Psoas muscle (tissue), 8 donors: ENCODE results near the gene XIRP2. TPM values are rescaled to one million over a fixed set of nuclear protein-coding genes. Genes with fewer than 3 reads are reported as not detected.

Experiments used
- ATAC-seq, 4 donors: fragments of 200-7000 bp; cut with Tn5 transposase; one replicate each; pipeline ENCODE4 v1.9.1; 2020; ENCODE audit warnings: moderate library complexity in 3 of 4, mild to moderate bottlenecking in 2 of 4
- DNase-seq, 2 donors: peaks; one replicate each; pipeline ENCODE4 v3.0.0-alpha.2; 2020
- H3K27ac ChIP-seq: fragments of 200-600 bp; one replicate; pipeline ENCODE4 v1.8.0; 2022
- H3K27me3 ChIP-seq, 3 donors: fragments of 200-600 bp in 1 of 3; one replicate each; pipeline versions ENCODE4 v1.6.1 to v1.8.0; 2013 to 2022; ENCODE audit warnings: low read length in 2 of 3, mild to moderate bottlenecking in 2 of 3, moderate library complexity in 1 of 3; ENCODE audit not compliant: insufficient read depth in 3 of 3
- H3K36me3 ChIP-seq, 2 donors: fragments of 200-600 bp in 1 of 2; one replicate each; pipeline versions ENCODE4 v1.6.1 to v1.8.0; 2013 to 2022; ENCODE audit warnings: low read depth in 1 of 2, mild to moderate bottlenecking in 1 of 2, moderate library complexity in 1 of 2; ENCODE audit not compliant: insufficient read depth in 1 of 2
- H3K4me1 ChIP-seq: fragments of 200-600 bp; one replicate; pipeline ENCODE4 v1.8.0; 2022
- H3K4me3 ChIP-seq: fragments of 200-600 bp; one replicate; pipeline ENCODE4 v1.8.0; 2022; ENCODE audit warnings: mild to moderate bottlenecking
- H3K9me3 ChIP-seq: fragments of 200-600 bp; one replicate; pipeline ENCODE4 v1.8.0; 2022
- CTCF ChIP-seq: fragments of 200-600 bp; IDR thresholded peaks from one replicate; pipeline ENCODE4 v1.8.0; 2022; ENCODE audit warnings: antibody characterized with exemption
- WGBS, 3 donors: extraction: QIAGEN DNeasy Blood & Tissue Kit; methylation state at CpG; one replicate each; pipeline versions ENCODE4 v1.1.6 to v1.1.7; 2013; 5-methylcytosine and 5-hydroxymethylcytosine counted together
- intact Hi-C, 2 donors: fragments of 100-400 bp; cut with DNase I; formaldehyde crosslinking; loops; one replicate each; pipeline versions ENCODE4 v1.11.0 to v1.14.2; 2022
- polyA plus RNA-seq, 3 donors: library from polyadenylated mRNA; stranded (reverse); fragments of 200-250 nt; gene quantifications; one replicate each; pipeline ENCODE4 v1.2.3, GENCODE V29; 2013
- total RNA-seq, 4 donors: library from RNA; stranded (reverse); fragmentation: NEBNext Ultra II Directional in 2 of 4; extraction: Animal tissue kit (Norgen Biotek cat#: 25700) in 2 of 4; gene quantifications; one replicate each; pipeline versions ENCODE4 v1.2.1 to v1.2.4, GENCODE V29; 2021 to 2023
- donor health status: healthy with polysubstance abuse.
- donor health status: DM: no; HTN: no; CAD: no; lungs with moderate emphysema.
- donor health status: Bipolar disorder and iron deficiency.
- donor health status: healthy.
- donor health status: DM: yes; HTN: yes; CAD: no.
- donor health status: DM: no; HTN: no; CAD: no.
- donor health status: DM: no; HTN: no; CAD: no.
- donor health status: DM: yes; HTN: yes; CAD: no.

The XIRP2 gene
- total and polyA plus RNA-seq, 7 donors = 355 to 8,701 (median 2,071) TPM

- ATAC-seq (peak; percentile 76 to 83 (median 82)), DNase-seq (no peak)
- intact Hi-C loops = loop anchor here in 1 of 2 donors (2.0 kb wide), 1 partner anchor 46 kb away; no protein-coding TSS in a partner anchor
- peak overlapping the region; percentile 95 for H3K27ac ChIP-seq
- H3K36me3 ChIP-seq = no peaks in the 10 kb centered on the region
- WGBS, 3 donors = 10 to 32% (median 15%) methylated on average over 2 of the region's 2 CpGs
- H3K27me3 ChIP-seq = no peaks in the 10 kb centered on the region
- TF ChIP-seq CTCF = no peak
- H3K4me1 ChIP-seq = peaks cover 29% of the 10 kb centered on the region
- no peaks in the 10 kb centered on the region for H3K9me3 ChIP-seq
- peak overlapping the region; percentile 13 for H3K4me3 ChIP-seq
Measured at GRCh38 chr2:167142554-167142953, 254.3 kb downstream of the XIRP2 start.

GRCh38 chr2:167144179-167144898 is 256.1 kb downstream of the XIRP2 start:
- TF ChIP-seq CTCF = no peak
- H3K4me1 ChIP-seq = peaks cover 29% of the 10 kb centered on the region
- no peaks in the 10 kb centered on the region for H3K9me3 ChIP-seq
- WGBS, 3 donors = 16 to 31% (median 19%) methylated on average over 5 of the region's 5 CpGs
- ATAC-seq (peak in 3 of 4 donors; percentile 33 to 59 (median 34)), DNase-seq (no peak)
- no peaks in the 10 kb centered on the region for H3K36me3 ChIP-seq
- H3K27ac ChIP-seq = peak overlapping the region; percentile 95
- H3K27me3 ChIP-seq = no peaks in the 10 kb centered on the region
- intact Hi-C loops = no loop called here
- H3K4me3 ChIP-seq = peak overlapping the region; percentile 13

- 55 to 78% (median 60%) methylated on average over 6 of the region's 6 CpGs for WGBS, 3 donors
- ATAC-seq (no peak), DNase-seq (no peak)
- no peak for TF ChIP-seq CTCF
- Histone ChIP-seq H3K4me3 (no peak overlapping the region), H3K4me1 (peaks cover 19% of the 10 kb centered on the region), H3K36me3 (no peaks in the 10 kb centered on the region), H3K27ac (peak overlapping the region; percentile 32), H3K27me3 (no peaks in the 10 kb centered on the region), H3K9me3 (no peaks in the 10 kb centered on the region)
- intact Hi-C loops = loop anchor here in 1 of 2 donors (5.0 kb wide), 1 partner anchor 35 kb away; no protein-coding TSS in a partner anchor
Measured at GRCh38 chr2:167147271-167147941, 259.1 kb downstream of the XIRP2 start.

GRCh38 chr2:167151894-167152293 is 263.6 kb downstream of the XIRP2 start:
- peaks cover 4% of the 10 kb centered on the region for H3K4me1 ChIP-seq
- DNase-seq (no peak), ATAC-seq (peak in 1 of 4 donors; percentile 86)
- H3K27me3 ChIP-seq = no peaks in the 10 kb centered on the region
- no peak for TF ChIP-seq CTCF
- intact Hi-C loops = no loop called here
- H3K27ac ChIP-seq = no peak overlapping the region
- H3K36me3 ChIP-seq = no peaks in the 10 kb centered on the region
- no peaks in the 10 kb centered on the region for H3K9me3 ChIP-seq
- H3K4me3 ChIP-seq = no peak overlapping the region
- 58 to 100% (median 86%) methylated on average over 1 of the region's 1 CpG for WGBS, 3 donors
